Kidney epithelial cell (primary cell): ENCODE measurements around the gene TRIM61. TPM values are rescaled to one million over a fixed set of nuclear protein-coding genes. Genes with fewer than 3 reads are reported as not detected.
"Not testable (repeated sequence)": the region's sequence is repeated elsewhere in the genome, so short reads cannot be mapped to it uniquely, and the experiment has no call there.

ENCODE experiments used
- DNase-seq: peaks from one replicate; pipeline ENCODE4 v3.0.0-alpha.2; 2010; ENCODE audit warnings: low read depth
- H3K27me3 ChIP-seq: 2 replicates; pipeline ENCODE4 v1.6.0; 2011; ENCODE audit warnings: low read length; ENCODE audit not compliant: control insufficient read depth, insufficient read depth
- H3K36me3 ChIP-seq: 2 replicates; pipeline ENCODE4 v1.5.1; 2011; ENCODE audit warnings: low read length; ENCODE audit not compliant: control insufficient read depth, insufficient read depth
- H3K4me3 ChIP-seq: 2 replicates; pipeline ENCODE4 v1.5.1; 2011; ENCODE audit warnings: low read depth, mild to moderate bottlenecking, control low read depth, low read length
- total RNA-seq: library from RNA; depleted of rRNA; stranded (reverse); fragments of >200 nt; gene quantifications from 2 replicates; pipeline ENCODE4 v1.2.3, GENCODE V29; 2015
- TF ChIP-seq, protein P1 (sequence below): IDR thresholded peaks from 2 replicates; pipeline ENCODE4 v1.5.1; 2011; ENCODE audit warnings: mild to moderate bottlenecking, moderate library complexity, low read length, control low read depth, inconsistent platforms; ENCODE audit not compliant: insufficient read depth, poor library complexity, severe bottlenecking

The TRIM61 gene
- total RNA-seq = 2.1 and 4.5 TPM in 2 replicates

DNA sequence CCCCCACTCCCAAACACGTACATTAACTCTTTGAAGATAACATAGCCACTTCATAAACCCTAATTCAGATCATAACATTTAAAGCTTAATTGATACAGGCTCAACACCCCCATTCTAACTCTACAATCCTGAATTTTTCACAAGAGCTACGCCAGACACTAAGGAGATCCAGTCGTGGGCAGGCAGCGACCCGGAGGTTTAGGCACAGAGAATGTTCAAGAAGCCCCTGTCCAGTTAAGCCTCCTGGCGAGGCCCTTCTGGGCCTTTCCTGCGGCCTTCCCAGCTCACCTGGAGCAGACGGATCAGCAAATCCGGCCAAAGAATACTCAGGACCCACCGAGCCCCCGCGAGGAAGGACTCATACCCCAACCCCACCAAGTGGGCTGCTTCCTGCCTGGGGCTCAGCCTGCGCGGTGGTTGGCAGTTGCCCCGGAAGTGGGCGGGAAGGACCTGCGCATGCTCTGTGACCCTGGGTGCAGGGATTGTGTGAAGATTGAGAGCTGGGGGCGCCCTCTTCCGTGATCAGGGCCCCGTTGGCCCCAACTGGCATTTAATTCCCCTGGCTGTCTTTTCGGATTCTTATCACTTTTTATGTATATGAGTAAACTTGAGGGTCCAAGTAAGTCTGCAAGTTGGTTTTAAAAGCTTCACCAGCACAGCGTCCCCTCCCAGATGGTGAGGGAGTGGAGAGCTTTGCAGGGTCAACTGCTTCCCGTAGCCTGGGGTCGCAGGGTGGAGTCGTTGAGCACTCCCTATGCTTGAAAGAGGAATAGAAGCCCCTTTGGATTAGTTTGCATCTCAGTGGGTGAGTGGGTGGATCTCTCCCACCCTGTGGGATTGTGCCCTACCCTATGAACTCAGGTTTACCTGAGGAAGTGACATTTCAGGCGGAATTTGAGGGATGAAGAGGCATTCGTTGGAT lies at the start of gene TRIM61:
Gene TRIM61, minus strand, starts transcription at position 415 of the 922 bp plus-strand sequence. CDS start 7,655 bp downstream, outside the sequence.
- DNase-seq = no peak
- peak within 1 kb of the TSS; percentile 26 for H3K4me3 ChIP-seq
- no peaks in the 10 kb centered on the region for H3K27me3 ChIP-seq
- no peaks in the 10 kb centered on the region for H3K36me3 ChIP-seq
- TF ChIP-seq, protein P1, sequence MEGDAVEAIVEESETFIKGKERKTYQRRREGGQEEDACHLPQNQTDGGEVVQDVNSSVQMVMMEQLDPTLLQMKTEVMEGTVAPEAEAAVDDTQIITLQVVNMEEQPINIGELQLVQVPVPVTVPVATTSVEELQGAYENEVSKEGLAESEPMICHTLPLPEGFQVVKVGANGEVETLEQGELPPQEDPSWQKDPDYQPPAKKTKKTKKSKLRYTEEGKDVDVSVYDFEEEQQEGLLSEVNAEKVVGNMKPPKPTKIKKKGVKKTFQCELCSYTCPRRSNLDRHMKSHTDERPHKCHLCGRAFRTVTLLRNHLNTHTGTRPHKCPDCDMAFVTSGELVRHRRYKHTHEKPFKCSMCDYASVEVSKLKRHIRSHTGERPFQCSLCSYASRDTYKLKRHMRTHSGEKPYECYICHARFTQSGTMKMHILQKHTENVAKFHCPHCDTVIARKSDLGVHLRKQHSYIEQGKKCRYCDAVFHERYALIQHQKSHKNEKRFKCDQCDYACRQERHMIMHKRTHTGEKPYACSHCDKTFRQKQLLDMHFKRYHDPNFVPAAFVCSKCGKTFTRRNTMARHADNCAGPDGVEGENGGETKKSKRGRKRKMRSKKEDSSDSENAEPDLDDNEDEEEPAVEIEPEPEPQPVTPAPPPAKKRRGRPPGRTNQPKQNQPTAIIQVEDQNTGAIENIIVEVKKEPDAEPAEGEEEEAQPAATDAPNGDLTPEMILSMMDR = no peak

DNA sequence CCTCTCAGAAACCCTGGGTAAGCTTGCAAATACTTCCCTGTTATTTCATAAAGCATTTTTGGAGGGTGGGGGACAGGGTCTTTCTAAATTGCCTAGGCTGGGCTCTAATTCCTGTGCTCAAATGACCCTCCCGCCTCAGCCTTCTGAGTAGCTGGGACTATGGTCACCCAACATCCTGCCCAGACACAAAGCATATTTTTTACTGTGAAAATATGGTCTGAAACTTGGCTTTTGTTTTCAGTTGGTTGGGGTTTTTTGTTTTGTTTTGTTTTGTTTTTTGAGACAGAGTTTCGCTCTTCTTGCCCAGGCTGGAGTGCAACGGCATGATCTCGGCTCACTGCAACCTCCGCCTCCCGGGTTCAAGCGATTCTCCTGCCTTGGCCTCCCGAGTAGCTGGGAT lies 48.3 kb upstream of the TRIM61 start:
- DNase-seq, H3K4me3 ChIP-seq, H3K27me3 ChIP-seq, H3K36me3 ChIP-seq: not testable (repeated sequence)

DNA sequence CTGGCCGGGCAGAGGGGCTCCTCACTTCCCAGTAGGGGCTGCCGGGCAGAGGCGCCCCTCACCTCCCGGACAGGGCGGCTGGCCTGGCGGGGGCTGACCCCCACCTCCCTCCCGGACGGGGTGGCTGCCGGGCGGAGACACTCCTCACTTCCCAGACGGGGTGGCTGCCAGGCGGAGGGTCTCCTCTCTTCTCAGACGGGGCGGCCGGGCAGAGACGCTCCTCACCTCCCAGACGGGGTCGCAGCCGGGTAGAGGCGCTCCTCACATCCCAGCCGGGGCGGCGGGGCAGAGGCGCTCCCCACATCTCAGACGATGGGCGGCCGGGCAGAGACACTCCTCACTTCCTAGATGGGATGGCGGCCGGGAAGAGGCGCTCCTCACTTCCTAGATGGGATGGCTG lies 42.5 kb upstream of the TRIM61 start:
- not testable (repeated sequence) for H3K36me3 ChIP-seq, H3K4me3 ChIP-seq, DNase-seq, H3K27me3 ChIP-seq

DNA sequence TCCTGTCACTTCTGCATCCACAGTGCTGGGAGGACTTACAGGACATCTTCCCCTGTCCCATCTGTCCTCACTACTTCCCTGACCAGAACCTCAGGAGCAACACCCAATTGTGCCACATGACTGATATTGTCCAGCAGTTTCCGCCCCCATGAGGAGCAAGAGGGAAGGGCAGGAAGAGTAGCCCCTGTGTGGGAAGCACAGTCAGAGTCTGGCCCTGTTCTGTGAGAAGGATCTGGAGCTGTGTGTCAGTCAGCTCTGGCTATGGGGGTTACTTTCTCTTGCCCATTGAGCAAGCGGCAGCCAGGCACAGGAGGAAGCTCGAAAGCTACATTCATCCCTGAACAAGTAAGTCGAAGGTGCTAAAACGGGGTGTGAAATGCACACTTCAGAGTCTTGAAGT lies 39.5 kb upstream of the TRIM61 start:
- Histone ChIP-seq H3K36me3 (no peaks in the 10 kb centered on the region), H3K4me3 (no peak overlapping the region), H3K27me3 (no peaks in the 10 kb centered on the region)
- TF ChIP-seq, protein P1 = peak; percentile 19
- no peak for DNase-seq

DNA sequence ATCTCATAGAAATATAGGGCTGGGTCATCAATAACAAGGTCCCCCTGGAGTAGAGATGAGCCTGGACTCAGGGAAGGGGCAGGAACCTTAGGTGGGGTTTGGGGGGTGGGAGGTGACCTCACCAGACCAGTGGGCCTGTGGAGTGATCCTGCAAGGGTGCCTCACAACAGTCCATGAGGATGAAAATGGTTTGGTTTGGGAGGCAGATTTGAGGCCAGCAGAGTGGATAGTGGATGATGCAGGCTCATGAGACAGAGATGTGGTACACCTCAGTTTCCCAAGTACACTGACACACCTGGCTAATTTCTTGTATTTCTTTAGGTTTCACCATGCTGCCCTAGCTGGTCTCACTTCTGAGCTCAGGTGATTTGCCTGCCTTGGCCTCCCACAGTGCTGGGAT lies 36.2 kb upstream of the TRIM61 start:
- no peak for DNase-seq
- H3K27me3 ChIP-seq = no peaks in the 10 kb centered on the region
- no peak overlapping the region for H3K4me3 ChIP-seq
- TF ChIP-seq, protein P1 = no peak
- H3K36me3 ChIP-seq = no peaks in the 10 kb centered on the region

DNA sequence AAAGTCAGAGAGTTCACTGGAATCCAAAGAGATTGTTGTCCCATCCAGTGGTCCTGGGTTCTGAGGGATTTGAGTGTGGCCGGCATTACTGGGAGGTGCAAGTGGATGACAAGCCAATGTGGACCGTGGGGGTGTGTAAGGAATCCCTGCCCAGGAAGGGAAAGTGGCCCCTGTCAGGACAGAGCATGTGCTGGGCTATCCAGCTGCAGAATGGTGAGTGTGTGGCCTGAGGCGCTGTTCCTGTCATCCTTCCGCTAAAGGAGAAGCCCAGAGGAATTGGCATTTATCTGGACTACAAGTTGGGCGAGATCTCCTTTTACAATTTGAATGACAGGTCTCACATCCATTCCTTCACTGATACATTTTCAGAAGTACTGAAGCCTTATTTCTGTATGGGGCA lies 33.9 kb upstream of the TRIM61 start:
- no peak overlapping the region for H3K4me3 ChIP-seq
- DNase-seq = no peak
- TF ChIP-seq, protein P1 = no peak
- H3K36me3 ChIP-seq = no peaks in the 10 kb centered on the region
- H3K27me3 ChIP-seq = no peaks in the 10 kb centered on the region

DNA sequence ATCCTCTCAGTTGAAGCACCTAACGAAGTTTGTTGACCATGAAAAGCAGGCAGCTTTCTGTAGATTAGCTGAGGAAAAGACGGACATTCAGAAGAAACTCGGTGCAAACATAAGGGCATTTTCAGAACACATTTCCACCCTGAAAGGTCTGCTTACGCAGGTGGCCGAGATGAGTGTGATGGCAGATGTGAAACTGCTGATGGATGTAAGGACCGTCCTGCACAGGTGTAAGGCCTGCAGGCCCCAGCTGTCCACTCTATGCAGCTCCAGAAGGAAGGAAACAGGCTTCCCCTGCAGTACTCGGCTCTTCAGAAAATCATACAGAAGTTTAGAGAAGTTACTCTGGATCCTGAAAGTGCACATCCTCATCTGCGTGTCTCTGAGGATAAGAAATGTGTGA lies 33.5 kb upstream of the TRIM61 start:
- TF ChIP-seq, protein P1 = no peak
- DNase-seq = no peak
- no peaks in the 10 kb centered on the region for H3K36me3 ChIP-seq
- no peaks in the 10 kb centered on the region for H3K27me3 ChIP-seq
- no peak overlapping the region for H3K4me3 ChIP-seq
